Measurements from ENCODE around the gene TSPAN18. TPM values are rescaled to one million over a fixed set of nuclear protein-coding genes. Genes with fewer than 3 reads are reported as not detected.

The TSPAN18 gene
- total RNA-seq, 1 experiment from 2014 or later, result 0.77 TPM

DNA sequence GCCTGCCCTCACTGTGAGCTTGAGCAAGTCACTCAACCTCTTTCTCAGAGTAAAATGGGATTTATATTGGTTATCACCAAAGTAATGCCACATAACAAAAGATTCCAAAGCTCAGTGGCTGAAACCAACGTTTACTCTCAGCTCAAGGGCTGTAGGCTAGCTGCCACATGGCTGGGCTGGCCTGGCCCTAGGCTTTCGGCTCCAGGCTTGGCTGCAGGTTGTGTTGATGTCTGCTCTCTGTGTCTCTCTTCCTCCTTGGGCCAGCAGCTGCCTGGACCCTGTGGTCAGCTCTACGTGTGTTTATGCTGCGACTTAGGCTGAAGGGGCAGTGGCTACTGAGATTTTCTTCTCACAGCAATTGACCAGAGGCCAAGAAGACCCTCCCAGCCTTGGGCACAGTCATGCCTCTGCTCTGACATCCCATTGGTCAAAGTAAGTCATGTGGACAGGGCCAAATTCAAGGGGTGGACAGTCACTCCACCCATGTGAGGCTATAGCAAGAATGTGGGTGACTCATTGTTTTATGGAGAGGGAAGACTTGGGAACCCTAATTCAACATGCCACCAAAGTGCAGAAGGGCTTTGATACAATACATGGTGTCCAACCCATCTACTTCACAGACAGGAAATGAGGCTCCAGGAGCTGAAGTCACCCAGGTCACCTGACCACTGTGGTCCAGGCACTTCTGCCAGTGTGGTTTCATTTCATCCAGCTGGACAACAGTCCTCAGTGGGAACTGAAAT is 90.6 kb downstream of the TSPAN18 start:
- ChIA-PET POLR2A (no interaction called here), CTCF (interaction anchor here (0.6 to 0.8 kb wide), 2 partner anchors 41 to 85 kb away, joined by 3 read pairs; no protein-coding TSS in a partner anchor)
- H3K27me3 Mint-ChIP-seq (ENCODE audit: insufficient read depth, unreplicated experiment), result no peaks in the 10 kb centered on the region
- peaks cover 13% of the 10 kb centered on the region for H3K4me1 Mint-ChIP-seq (ENCODE audit: insufficient read depth, unreplicated experiment)
- no peaks in the 10 kb centered on the region for H3K9me3 Mint-ChIP-seq (ENCODE audit: unreplicated experiment)
- BruUV-seq (replicated peaks), result no TSS peak
- TF ChIP-seq, protein P1, sequence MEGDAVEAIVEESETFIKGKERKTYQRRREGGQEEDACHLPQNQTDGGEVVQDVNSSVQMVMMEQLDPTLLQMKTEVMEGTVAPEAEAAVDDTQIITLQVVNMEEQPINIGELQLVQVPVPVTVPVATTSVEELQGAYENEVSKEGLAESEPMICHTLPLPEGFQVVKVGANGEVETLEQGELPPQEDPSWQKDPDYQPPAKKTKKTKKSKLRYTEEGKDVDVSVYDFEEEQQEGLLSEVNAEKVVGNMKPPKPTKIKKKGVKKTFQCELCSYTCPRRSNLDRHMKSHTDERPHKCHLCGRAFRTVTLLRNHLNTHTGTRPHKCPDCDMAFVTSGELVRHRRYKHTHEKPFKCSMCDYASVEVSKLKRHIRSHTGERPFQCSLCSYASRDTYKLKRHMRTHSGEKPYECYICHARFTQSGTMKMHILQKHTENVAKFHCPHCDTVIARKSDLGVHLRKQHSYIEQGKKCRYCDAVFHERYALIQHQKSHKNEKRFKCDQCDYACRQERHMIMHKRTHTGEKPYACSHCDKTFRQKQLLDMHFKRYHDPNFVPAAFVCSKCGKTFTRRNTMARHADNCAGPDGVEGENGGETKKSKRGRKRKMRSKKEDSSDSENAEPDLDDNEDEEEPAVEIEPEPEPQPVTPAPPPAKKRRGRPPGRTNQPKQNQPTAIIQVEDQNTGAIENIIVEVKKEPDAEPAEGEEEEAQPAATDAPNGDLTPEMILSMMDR (IDR thresholded peaks at IDR 0.05; ENCODE audit: unreplicated experiment), result no peak
- no peak overlapping the region for H3K27ac Mint-ChIP-seq (ENCODE audit: low read depth, unreplicated experiment)
- H3K36me3 Mint-ChIP-seq (ENCODE audit: insufficient read depth, unreplicated experiment), result no peaks in the 10 kb centered on the region
- DNase-seq (ENCODE audit: unreplicated experiment), result no peak
- intact Hi-C loops (cut with micrococcal nuclease), result no loop called here
- H3K4me3 Mint-ChIP-seq (ENCODE audit: unreplicated experiment), result no peak overlapping the region

DNA sequence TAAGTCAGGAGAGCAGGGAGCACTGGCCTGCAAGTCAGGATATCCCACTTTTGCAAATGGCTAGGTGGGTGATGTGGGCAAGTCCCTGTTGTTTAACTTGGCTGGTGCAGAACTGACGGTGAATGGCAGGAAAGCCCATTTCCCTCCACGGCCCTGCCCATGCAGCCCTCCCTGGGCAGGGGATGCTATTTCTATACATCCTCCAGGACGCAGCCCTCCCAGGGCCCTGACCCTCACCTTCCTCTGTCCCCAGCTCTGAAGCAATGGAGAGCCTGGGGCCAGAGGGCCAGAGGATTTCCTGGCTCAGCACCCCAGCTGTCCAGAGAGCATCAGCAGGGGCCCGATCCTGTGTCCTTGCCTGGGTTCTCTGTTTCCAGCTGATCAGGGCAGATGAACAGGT is 91.3 kb downstream of the TSPAN18 start:
- intact Hi-C loops (cut with micrococcal nuclease), result no loop called here
- H3K9me3 Mint-ChIP-seq (ENCODE audit: unreplicated experiment), result no peaks in the 10 kb centered on the region
- TF ChIP-seq, protein P1 (IDR thresholded peaks at IDR 0.05; ENCODE audit: unreplicated experiment), result no peak
- H3K27ac Mint-ChIP-seq (ENCODE audit: low read depth, unreplicated experiment), result no peak overlapping the region
- no peak overlapping the region for H3K4me3 Mint-ChIP-seq (ENCODE audit: unreplicated experiment)
- no peak for DNase-seq (ENCODE audit: unreplicated experiment)
- BruUV-seq (replicated peaks), result no TSS peak
- peaks cover 13% of the 10 kb centered on the region for H3K4me1 Mint-ChIP-seq (ENCODE audit: insufficient read depth, unreplicated experiment)
- H3K36me3 Mint-ChIP-seq (ENCODE audit: insufficient read depth, unreplicated experiment), result no peaks in the 10 kb centered on the region
- POLR2A ChIA-PET, result no interaction called here
- no peaks in the 10 kb centered on the region for H3K27me3 Mint-ChIP-seq (ENCODE audit: insufficient read depth, unreplicated experiment)
- CTCF ChIA-PET, result interaction anchor here (0.6 kb wide), 1 partner anchor 85 kb away, joined by 3 read pairs; no protein-coding TSS in a partner anchor

DNA sequence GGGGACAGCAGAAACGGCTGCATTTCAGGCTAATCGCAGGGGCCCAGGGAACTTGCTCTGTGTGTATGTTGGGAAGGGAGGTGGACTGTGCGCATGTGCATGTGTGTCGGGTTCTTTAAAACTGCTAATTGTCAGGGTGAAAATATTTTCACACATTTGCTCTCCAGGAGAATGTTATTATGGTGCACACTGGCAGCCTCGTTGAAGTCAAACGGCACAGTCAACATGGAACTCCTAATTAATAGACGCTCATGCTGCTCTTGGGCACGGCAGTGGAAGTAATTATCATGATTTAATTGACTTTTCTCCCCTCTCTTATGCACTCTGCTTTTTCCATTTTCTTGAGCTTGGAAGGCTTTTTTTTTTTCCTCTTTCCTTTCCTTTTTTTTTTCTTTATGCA is 92.6 kb downstream of the TSPAN18 start:
- Mint-ChIP-seq H3K9me3 (ENCODE audit: unreplicated experiment) (no peaks in the 10 kb centered on the region), H3K27ac (ENCODE audit: low read depth, unreplicated experiment) (no peak overlapping the region), H3K4me3 (ENCODE audit: unreplicated experiment) (no peak overlapping the region), H3K27me3 (ENCODE audit: insufficient read depth, unreplicated experiment) (no peaks in the 10 kb centered on the region), H3K4me1 (ENCODE audit: insufficient read depth, unreplicated experiment) (peaks cover 13% of the 10 kb centered on the region), H3K36me3 (ENCODE audit: insufficient read depth, unreplicated experiment) (no peaks in the 10 kb centered on the region)
- BruUV-seq (replicated peaks), result no TSS peak
- ChIA-PET POLR2A (no interaction called here), CTCF (no interaction called here)
- DNase-seq (ENCODE audit: unreplicated experiment), result no peak
- TF ChIP-seq, protein P1 (IDR thresholded peaks at IDR 0.05; ENCODE audit: unreplicated experiment), result no peak
- intact Hi-C loops (cut with micrococcal nuclease), result no loop called here

DNA sequence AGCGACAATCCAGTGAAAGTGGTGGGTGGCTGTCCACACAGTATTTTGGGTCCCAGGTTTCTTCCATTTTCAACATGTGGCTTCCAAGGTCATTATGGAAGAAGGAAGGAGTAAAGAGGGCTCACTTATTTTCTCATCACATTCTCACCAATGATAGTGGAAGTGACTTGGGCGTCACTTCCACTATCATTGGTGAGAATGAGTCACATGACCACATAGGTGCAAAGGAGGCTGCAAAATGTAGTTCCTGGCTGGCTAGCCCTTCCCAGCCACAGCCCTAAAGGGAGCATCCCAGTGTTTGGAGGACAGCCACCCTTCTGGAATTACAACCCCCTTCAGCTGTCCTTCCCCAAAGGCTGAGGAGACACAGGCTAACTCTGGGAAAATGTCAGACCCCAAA is 95.6 kb downstream of the TSPAN18 start:
- ChIA-PET CTCF (interaction anchor here (0.6 to 1.0 kb wide), 2 partner anchors 16 to 18 kb away, joined by 4 to 5 read pairs; no protein-coding TSS in a partner anchor), POLR2A (no interaction called here)
- intact Hi-C loops (cut with micrococcal nuclease), result no loop called here
- peaks cover 3% of the 10 kb centered on the region for H3K27me3 Mint-ChIP-seq (ENCODE audit: insufficient read depth, unreplicated experiment)
- BruUV-seq (replicated peaks), result no TSS peak
- TF ChIP-seq, protein P1 (IDR thresholded peaks at IDR 0.05; ENCODE audit: unreplicated experiment), result no peak
- no peak overlapping the region for H3K27ac Mint-ChIP-seq (ENCODE audit: low read depth, unreplicated experiment)
- H3K4me1 Mint-ChIP-seq (ENCODE audit: insufficient read depth, unreplicated experiment), result no peaks in the 10 kb centered on the region
- no peak for DNase-seq (ENCODE audit: unreplicated experiment)
- H3K36me3 Mint-ChIP-seq (ENCODE audit: insufficient read depth, unreplicated experiment), result no peaks in the 10 kb centered on the region
- no peak overlapping the region for H3K4me3 Mint-ChIP-seq (ENCODE audit: unreplicated experiment)
- no peaks in the 10 kb centered on the region for H3K9me3 Mint-ChIP-seq (ENCODE audit: unreplicated experiment)

Measured in MCF 10A (cell line).